CD4-positive, alpha-beta T cell treated with Interleukin-17A for 4 hours (primary cell): ENCODE measurements around the gene ATP6V1B1.
"Not testable (repeated sequence)": the region's sequence is repeated elsewhere in the genome, so short reads cannot be mapped to it uniquely, and the experiment has no call there.

ENCODE experiments used
- DNase-seq: peaks from one replicate; pipeline ENCODE4 v3.0.0-alpha.2; 2020; ENCODE audit warnings: mixed read lengths

The ATP6V1B1 gene

GRCh38 chr2:70992945-70993853 lies 57.5 kb downstream of the ATP6V1B1 start:
- no peak for DNase-seq

DNA sequence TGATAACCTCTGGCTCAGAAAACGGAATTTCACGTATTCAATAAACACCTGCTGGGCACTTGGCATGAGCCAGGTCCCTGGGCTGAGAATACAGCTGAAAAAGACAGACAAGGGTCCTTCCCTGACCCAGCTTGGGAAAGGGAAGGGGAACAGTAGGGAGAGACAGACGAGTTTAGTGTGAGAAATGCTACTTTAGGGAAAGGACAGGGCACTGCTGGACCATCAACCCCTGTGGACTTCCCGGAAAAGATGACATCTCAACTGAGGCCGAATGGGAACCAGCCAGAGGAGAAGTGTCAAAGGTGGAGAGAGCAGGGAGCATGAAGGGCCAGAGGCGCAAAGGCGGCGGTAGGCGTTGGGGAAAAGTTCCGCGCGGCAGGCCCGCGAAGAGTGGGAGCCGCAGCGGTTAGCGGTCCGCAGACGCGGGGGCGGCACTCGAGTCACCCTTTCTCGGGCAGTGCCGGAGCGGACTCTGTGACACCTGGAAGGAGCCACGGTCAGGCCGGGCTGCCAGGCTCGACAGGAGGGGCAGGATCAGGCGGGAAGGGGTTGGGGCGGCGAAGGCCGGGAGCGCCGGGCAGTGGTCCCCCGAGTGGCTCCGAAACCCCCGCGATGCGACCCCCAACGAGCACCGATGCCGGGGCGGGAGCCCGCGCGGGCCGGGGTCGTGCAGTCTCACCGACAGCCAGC lies 58.5 kb downstream of the ATP6V1B1 start:
- DNase-seq = peak; percentile 36

GRCh38 chr2:70994699-70995425 lies 59.2 kb downstream of the ATP6V1B1 start, which contains the start of gene TEX261:
TSS of gene TEX261 (minus strand) at chr2:70994873. CDS start at chr2:70994757, 116 bp downstream.
- DNase-seq = peak; percentile 91

- peak; percentile 75 for DNase-seq
These were observed 59.7 kb downstream of the ATP6V1B1 start for GRCh38 chr2:70995426-70995729.

GRCh38 chr2:70998885-70999284 lies 63.2 kb downstream of the ATP6V1B1 start:
- DNase-seq = not testable (repeated sequence)

DNA sequence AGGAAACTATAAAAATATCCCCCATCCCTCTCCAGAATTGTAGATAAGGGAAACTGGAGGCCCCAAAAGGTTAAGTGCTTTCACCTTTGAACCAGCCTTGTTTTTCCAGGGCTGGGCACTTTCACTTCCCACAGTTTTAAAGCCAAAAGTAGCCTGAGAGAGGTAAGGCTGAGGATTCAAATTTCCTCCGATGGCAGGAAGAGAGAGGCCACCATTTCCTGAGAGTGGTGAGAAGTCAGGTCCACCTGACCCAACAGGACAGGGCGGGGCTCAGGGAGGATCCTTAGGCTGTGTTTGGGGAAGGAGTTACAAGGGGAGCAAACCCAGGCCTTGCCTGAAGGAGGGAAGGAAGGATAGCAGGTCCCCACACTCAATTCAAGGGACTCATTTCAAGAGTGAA lies 63.7 kb downstream of the ATP6V1B1 start:
- DNase-seq = no peak

DNA sequence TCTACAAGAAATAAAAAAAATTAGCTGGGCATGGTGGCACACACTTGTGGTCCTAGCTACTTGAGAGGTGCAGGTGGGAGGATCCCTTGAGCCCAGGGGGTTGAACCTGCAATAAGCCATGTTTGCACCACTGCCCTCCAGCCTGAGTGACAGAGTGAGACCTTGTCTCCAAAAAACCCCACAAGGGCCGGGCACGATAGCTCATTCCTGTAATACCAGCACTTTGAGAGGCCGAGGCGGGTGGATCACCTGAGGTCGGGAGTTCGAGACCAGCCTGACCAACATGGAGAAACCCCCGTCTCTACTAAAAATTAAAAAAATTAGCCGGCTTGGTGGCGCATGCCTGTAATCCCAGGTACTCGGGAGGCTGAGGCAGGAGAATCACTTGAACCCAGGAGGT lies 64.2 kb downstream of the ATP6V1B1 start:
- not testable (repeated sequence) for DNase-seq

DNA sequence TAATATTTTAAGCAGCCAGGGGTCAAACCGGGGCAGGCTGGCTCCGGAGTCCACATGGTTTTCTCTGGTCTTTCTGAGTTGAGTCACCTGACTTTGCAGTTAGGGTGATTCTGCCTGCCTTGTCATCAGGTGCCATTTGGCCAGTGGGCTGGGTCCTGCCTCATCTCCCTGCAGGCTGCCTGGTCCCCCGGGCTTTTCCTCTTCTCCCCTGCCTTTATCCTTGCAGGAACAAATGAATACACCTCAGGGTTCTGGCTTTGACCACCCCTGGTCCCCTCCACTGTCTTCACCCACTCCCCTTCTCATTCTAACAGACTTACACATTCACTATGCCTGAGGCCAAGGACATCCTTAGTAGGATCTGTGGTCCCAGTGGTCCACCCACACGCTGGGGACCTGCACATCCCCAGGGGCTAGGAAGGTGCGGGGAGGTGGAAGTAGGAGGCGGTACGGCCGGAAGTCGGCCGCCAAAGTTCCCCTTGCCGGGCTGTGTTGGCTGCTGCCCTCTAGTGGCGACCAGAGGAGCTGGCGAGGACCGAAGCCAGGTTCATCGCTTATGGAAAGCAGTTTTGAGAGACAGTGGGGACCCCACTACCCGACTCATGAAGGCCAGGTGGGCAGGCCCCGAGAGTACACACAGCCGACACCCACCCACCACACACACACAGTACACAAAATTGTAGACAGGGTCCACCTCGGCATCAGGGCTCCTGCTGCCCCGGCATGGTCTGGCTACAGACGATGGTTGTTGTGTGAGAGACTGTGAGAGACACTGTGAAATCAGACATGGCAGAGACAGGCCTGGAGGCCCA lies 65.3 kb downstream of the ATP6V1B1 start:
- DNase-seq = peak; percentile 89

GRCh38 chr2:71001592-71001927 lies 65.9 kb downstream of the ATP6V1B1 start:
- DNase-seq = no peak

DNA sequence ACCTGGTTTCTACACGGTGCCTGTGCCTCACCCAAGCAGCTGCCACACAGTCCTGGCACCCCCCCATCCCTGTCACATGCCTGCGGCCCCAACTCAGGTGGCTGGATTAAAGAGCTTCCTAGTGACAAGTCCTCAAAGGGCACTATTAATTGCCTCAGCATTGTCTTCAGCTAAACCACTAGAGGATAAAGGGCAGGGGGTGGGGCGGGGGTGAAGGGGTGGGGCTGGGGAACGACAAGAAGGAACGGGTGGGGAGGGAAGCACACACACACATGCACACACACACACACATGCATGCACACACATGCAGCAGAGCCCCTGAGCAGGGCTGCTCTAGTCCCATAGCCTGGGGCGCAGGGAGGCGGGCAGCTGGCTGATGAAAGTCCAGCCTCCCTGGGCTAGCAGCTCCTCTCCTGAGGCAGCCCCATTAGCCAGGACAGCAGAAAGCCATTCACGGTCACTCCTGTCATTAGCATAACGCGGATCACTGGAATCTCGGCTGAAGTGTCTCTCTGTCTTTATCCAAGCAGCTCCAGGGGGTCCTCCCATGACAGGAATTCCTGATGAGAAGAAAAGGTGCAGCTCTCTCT lies 66.4 kb downstream of the ATP6V1B1 start:
- no peak for DNase-seq

- DNase-seq = no peak
These were observed 67.7 kb downstream of the ATP6V1B1 start for GRCh38 chr2:71003396-71003795.

DNA sequence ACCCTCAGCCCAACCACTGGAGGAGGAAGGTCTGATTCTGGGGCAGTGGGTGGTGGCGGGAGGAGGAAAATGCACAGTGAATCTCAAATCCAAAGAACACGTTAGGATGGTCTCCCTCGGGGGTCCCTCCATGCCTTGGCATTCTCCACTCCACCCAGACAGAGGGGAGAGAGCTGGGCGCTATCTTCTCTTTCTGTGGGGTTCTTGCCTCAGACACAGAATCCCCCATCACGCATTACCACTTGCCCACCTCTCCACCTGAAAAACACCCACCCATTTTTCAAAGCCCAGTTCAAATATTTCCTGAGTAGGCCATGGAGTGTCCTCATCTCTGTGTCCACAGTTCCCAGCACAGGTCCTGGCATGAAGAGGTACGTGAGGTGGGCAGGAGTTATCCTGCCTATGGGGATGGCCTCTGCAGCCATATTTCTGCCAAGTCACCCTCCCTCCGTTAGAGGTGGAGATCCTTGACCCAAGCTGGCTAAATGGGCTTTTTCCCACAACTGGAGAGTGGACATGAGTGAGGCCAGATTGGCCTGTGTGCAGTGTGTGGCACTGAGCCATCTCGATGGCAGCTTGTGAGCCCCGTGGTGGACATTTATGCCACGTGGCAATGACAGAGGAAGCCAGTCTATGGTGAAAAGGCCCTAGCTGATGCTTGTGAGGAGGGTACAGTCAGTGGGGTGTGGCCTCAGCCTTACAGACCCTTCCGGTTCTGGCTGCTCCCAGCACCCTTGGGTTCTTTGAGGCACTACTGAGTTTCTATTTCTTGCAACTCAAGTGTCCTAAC lies 68.5 kb downstream of the ATP6V1B1 start:
- no peak for DNase-seq

DNA sequence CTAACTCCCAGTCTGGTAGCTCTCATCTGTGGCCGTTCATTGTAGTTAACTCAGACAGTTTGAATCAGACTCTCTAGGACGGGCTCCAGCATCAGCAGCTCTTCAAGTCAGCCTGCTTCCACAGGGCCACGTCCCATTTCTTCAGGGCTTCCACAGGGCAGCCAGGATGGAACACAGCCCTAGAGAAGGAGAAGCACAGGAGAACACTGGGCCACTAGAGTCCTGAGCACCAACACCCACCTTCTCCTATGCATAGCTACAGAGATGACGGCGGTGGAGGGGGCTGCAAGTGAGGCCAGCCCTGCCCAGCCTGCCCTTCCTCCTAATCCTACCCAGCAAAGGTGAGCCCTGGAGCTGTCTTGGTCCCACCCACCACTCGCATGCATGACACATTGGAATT lies 69.2 kb downstream of the ATP6V1B1 start:
- DNase-seq = no peak

DNA sequence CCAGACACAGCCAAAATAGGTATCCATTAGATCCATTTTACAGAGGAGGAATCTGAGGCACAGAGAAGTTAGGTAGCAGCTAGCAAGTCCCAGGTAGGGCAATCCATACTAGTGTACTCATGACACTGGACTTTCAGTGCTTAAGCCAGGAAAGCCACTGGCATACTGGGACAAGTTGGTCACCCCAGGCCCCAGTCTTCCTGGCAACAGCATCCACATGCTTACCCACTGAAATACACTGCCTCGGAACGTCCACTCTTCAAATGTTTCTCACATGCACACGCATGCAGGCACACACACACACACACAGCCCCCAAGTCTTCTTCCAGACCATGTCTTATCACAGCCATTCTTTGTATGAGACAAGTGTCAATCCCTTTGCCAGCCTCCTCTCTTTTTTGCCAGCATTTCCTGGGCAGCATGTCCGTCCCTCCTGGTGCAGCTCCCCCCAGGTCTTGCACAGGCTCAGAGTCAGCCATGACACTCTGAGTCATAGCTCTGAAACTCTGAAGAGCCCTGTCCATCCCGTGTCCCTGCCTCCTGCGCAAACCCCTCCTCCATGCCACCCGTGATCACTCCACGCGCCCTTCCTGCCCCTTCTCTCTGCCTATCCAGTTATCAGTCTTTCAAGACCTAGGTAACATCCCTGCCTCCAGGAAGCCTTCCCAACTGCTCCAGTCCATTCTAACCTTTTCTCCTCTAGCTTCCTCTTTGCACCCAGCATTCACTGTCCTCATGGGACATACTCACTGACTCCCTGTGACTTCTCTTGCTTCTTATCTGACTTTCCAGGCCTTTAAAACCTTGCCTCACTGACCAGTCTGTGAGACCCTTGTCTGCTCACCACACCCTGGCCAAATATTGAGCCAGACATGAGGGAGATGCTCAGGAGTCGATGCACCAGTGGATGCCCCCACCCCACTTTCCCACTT lies 69.8 kb downstream of the ATP6V1B1 start:
- DNase-seq = no peak

DNA sequence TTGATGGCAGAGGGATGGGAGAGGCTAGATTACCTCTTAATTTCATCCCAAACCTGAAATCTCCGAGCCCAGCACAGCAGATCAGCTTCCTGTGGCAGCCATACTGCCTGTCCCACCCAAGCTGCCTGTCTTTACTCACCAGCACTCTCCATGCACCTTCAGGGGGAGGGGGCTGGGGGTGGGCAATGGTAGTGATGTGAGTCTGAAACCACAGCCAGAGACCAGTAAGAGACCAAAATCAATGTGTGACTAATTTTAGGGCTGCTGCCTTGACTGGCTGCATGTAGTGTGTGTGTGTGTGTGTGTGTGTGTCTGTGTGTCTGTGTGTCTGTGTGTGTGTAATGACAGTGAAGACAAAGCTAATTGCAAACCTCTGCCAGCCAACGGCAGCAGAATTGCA lies 70.6 kb downstream of the ATP6V1B1 start:
- DNase-seq = no peak

GRCh38 chr2:71006955-71007799 lies 71.5 kb downstream of the ATP6V1B1 start:
- no peak for DNase-seq

GRCh38 chr2:71008342-71008741 lies 72.6 kb downstream of the ATP6V1B1 start:
- DNase-seq = no peak

GRCh38 chr2:71011786-71012185 lies 76.1 kb downstream of the ATP6V1B1 start:
- not testable (repeated sequence) for DNase-seq
